Smooth muscle cell (in vitro differentiated cells): ENCODE measurements around the gene PARG. TPM values are rescaled to one million over a fixed set of nuclear protein-coding genes. Genes with fewer than 3 reads are reported as not detected.
A peak's percentile ranks its signal among the peaks of the same experiment; 100 is the strongest.

Source experiments
- DNase-seq: peaks from one replicate; lab custom pipeline; 2025; ENCODE audit not compliant: unreplicated experiment; lab: John Stamatoyannopoulos, UW
- H2AFZ ChIP-seq: fragments of 200-600 bp; sonication (generic); 2 replicates; pipeline ENCODE4 v1.6.0; 2016; ENCODE audit warnings: antibody characterized with exemption, low read depth, mild to moderate bottlenecking
- H3F3A ChIP-seq: fragments of 200-600 bp; sonication (generic); 2 replicates; pipeline ENCODE4 v1.6.0; 2017; ENCODE audit warnings: antibody characterized with exemption, low read depth
- H3K27ac ChIP-seq: fragments of 200-600 bp; sonication (generic); 2 replicates; pipeline ENCODE4 v1.5.1; 2016; ENCODE audit warnings: low read depth, mild to moderate bottlenecking
- H3K27me3 ChIP-seq: fragments of 200-600 bp; sonication (generic); 2 replicates; pipeline ENCODE4 v1.6.1; 2016; ENCODE audit warnings: low read depth, mild to moderate bottlenecking
- H3K36me3 ChIP-seq: fragments of 200-600 bp; sonication (generic); 2 replicates; pipeline ENCODE4 v1.5.1; 2016; ENCODE audit warnings: low read depth
- H3K4me1 ChIP-seq: fragments of 200-600 bp; sonication (generic); 2 replicates; pipeline ENCODE4 v1.5.1; 2016; ENCODE audit warnings: low read depth
- H3K4me2 ChIP-seq: fragments of 200-600 bp; sonication (generic); 2 replicates; pipeline ENCODE4 v1.6.0; 2016; ENCODE audit warnings: mild to moderate bottlenecking
- H3K4me3 ChIP-seq: fragments of 200-600 bp; sonication (generic); 2 replicates; pipeline ENCODE4 v1.5.1; 2016; ENCODE audit warnings: mild to moderate bottlenecking
- H3K79me2 ChIP-seq: fragments of 200-600 bp; sonication (generic); 2 replicates; pipeline ENCODE4 v1.6.0; 2016; ENCODE audit warnings: low read depth, mild to moderate bottlenecking
- H3K9ac ChIP-seq: fragments of 200-600 bp; sonication (generic); 2 replicates; pipeline ENCODE4 v1.6.0; 2016; ENCODE audit warnings: low read depth
- H3K9me3 ChIP-seq: fragments of 200-600 bp; sonication (generic); replicated peaks from 2 replicates; pipeline ENCODE4 v1.5.1; 2016; ENCODE audit warnings: low read depth
- H4K20me1 ChIP-seq: fragments of 200-600 bp; sonication (generic); 2 replicates; pipeline ENCODE4 v1.6.0; 2016; ENCODE audit warnings: low read depth
- CTCF ChIP-seq: fragments of 200-600 bp; sonication (generic); IDR thresholded peaks from 2 replicates; pipeline ENCODE4 v1.5.1; 2017; ENCODE audit warnings: borderline replicate concordance, mild to moderate bottlenecking, antibody characterized with exemption; ENCODE audit not compliant: insufficient read depth, poor library complexity, severe bottlenecking
- WGBS: methylation state at CpG from one replicate; pipeline ENCODE4 v1.1.7; 2016; ENCODE audit warnings: low lambda C conversion rate; 5-methylcytosine and 5-hydroxymethylcytosine counted together
- polyA plus RNA-seq: library from polyadenylated mRNA; unstranded; fragments of >200 nt; fragmentation: Nextera tagmentation; extraction: Ambion mirVana; gene quantifications from 2 replicates; pipeline ENCODE4 v1.2.1, GENCODE V29; 2016
- total RNA-seq: library from RNA; depleted of rRNA; stranded (reverse); fragments of >200 nt; gene quantifications from 2 replicates; pipeline ENCODE4 v1.2.3, GENCODE V29; 2014

PARG gene
- total and polyA plus RNA-seq, 2 experiments from 2014 or later: 11.8 to 25.4 TPM

- H3K27ac ChIP-seq: peak overlapping the region; percentile 44
- H3K36me3 ChIP-seq: no peaks in the 10 kb centered on the region
- no peaks in the 10 kb centered on the region for H3K79me2 ChIP-seq
- 96% methylated on average over 3 of the region's 3 CpGs for WGBS
- peaks cover 17% of the 10 kb centered on the region for H3K4me1 ChIP-seq
- H3K4me3 ChIP-seq: no peak overlapping the region
- no peaks in the 10 kb centered on the region for H3F3A ChIP-seq
- no peaks in the 10 kb centered on the region for H3K27me3 ChIP-seq
- no peak for DNase-seq
- TF ChIP-seq CTCF: no peak
- H4K20me1 ChIP-seq: no peaks in the 10 kb centered on the region
- no peak overlapping the region for H3K4me2 ChIP-seq
- H2AFZ ChIP-seq: no peak overlapping the region
- no peak overlapping the region for H3K9ac ChIP-seq
- no peaks in the 10 kb centered on the region for H3K9me3 ChIP-seq
Measured at GRCh38 chr10:49827297-49827696, 114.5 kb downstream of the PARG start.

GRCh38 chr10:49819234-49819958 is 122.4 kb downstream of the PARG start:
- DNase-seq: no peak
- Histone ChIP-seq H3K9ac (no peak overlapping the region), H3K4me3 (no peak overlapping the region), H3F3A (no peaks in the 10 kb centered on the region), H3K4me1 (no peaks in the 10 kb centered on the region), H4K20me1 (no peaks in the 10 kb centered on the region), H3K4me2 (no peak overlapping the region), H3K36me3 (peaks cover 9% of the 10 kb centered on the region), H2AFZ (no peak overlapping the region), H3K9me3 (no peaks in the 10 kb centered on the region), H3K27ac (no peak overlapping the region), H3K27me3 (no peaks in the 10 kb centered on the region), H3K79me2 (no peaks in the 10 kb centered on the region)
- WGBS: 97% methylated on average over 9 of the region's 9 CpGs
- no peak for TF ChIP-seq CTCF

- no peak overlapping the region for H3K27ac ChIP-seq
- H3K27me3 ChIP-seq: no peaks in the 10 kb centered on the region
- no peak overlapping the region for H3K9ac ChIP-seq
- no peaks in the 10 kb centered on the region for H4K20me1 ChIP-seq
- H3K4me1 ChIP-seq: no peaks in the 10 kb centered on the region
- no peaks in the 10 kb centered on the region for H3F3A ChIP-seq
- H3K79me2 ChIP-seq: no peaks in the 10 kb centered on the region
- no peak for DNase-seq
- no peak for TF ChIP-seq CTCF
- no peak overlapping the region for H3K4me3 ChIP-seq
- no peak overlapping the region for H2AFZ ChIP-seq
- no peaks in the 10 kb centered on the region for H3K9me3 ChIP-seq
- WGBS: 98% methylated on average over 5 of the region's 5 CpGs
- peaks cover 9% of the 10 kb centered on the region for H3K36me3 ChIP-seq
- no peak overlapping the region for H3K4me2 ChIP-seq
Measured at GRCh38 chr10:49817845-49818244, 124.0 kb downstream of the PARG start.

GRCh38 chr10:49803988-49804387 is 137.8 kb downstream of the PARG start:
- no peak for TF ChIP-seq CTCF
- Histone ChIP-seq H3K4me3 (no peak overlapping the region), H3K4me2 (no peak overlapping the region), H3K36me3 (no peaks in the 10 kb centered on the region), H3K9me3 (no peaks in the 10 kb centered on the region), H3K27ac (no peak overlapping the region), H3K27me3 (no peaks in the 10 kb centered on the region), H3K79me2 (no peaks in the 10 kb centered on the region), H3K4me1 (no peaks in the 10 kb centered on the region), H3F3A (no peaks in the 10 kb centered on the region), H2AFZ (no peak overlapping the region), H3K9ac (no peak overlapping the region), H4K20me1 (no peaks in the 10 kb centered on the region)
- no peak for DNase-seq
- WGBS: 95% methylated on average over 2 of the region's 2 CpGs
